NB4 (cell line): ENCODE measurements around the gene CNTN5.

Experiments used
- CTCF ChIP-seq: IDR thresholded peaks from one replicate; pipeline ENCODE4 v1.5.1; 2012; ENCODE audit warnings: low read depth, low read length
- MAX ChIP-seq: IDR thresholded peaks from 2 replicates; pipeline ENCODE4 v1.6.1; 2011; ENCODE audit warnings: low read depth, low read length
- MYC ChIP-seq: IDR thresholded peaks from 2 replicates; pipeline ENCODE4 v1.6.1; 2011; ENCODE audit warnings: low read depth, low read length
- POLR2A ChIP-seq: IDR thresholded peaks from 2 replicates; pipeline ENCODE4 v1.6.1; 2011; ENCODE audit warnings: mild to moderate bottlenecking; ENCODE audit not compliant: insufficient read length; ENCODE audit errors: extremely low read depth

GRCh38 chr11:100303897-100304296 is 1283.1 kb downstream of the CNTN5 start:
- TF ChIP-seq CTCF: no peak
- TF ChIP-seq POLR2A: no peak
- no peak for TF ChIP-seq MAX
- no peak for TF ChIP-seq MYC
